HG02798 (cell line): ENCODE data around the gene CHN2.

Experiments used
- ATAC-seq: cut with Tn5 transposase; IDR thresholded peaks from one replicate; pipeline ENCODE4 v1.9.1; 2021; ENCODE audit warnings: mild to moderate bottlenecking; ENCODE audit not compliant: unreplicated experiment, poor library complexity

CHN2 gene

DNA sequence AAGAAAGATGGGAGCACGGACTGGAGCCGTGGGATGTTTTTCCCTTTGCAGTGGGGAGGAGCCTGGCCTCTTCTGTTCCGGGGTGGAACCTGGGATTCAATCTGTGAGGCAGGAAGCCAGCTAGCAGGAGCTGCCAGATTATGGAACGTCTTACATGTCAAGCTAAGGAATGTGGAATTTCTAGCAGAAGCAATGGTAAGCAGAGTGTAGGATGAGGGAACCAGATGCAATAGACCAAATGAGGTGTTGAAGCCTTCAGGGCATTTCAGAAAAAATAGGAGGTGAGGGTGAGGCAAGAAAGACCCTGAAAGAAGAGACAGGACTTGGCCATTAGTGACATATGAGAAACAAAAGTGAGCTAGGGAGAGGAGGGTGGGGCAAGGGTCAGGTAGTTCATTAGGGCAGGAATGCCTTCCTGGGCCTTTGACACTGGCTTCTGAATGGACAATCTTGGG is 105.5 kb downstream of the CHN2 start:
- no peak for ATAC-seq

DNA sequence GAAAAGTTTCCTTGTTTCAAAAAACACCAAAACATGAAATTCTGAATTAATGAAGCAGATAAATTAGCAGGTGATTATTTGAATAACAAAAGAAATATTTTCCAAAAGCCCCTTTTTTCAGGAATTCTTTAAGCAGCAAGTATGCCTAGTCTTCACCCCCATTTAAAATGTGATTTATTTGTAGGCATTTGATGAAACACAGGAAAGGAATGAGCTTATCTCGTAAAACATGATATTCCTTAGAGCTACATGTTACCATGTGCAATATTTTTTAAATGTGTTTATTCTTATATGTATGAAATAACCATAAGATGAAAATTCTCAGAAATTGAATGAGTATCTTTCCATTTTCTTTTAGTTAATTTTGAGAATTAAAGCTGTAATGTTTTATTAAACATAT is 106.1 kb downstream of the CHN2 start:
- ATAC-seq: no peak

DNA sequence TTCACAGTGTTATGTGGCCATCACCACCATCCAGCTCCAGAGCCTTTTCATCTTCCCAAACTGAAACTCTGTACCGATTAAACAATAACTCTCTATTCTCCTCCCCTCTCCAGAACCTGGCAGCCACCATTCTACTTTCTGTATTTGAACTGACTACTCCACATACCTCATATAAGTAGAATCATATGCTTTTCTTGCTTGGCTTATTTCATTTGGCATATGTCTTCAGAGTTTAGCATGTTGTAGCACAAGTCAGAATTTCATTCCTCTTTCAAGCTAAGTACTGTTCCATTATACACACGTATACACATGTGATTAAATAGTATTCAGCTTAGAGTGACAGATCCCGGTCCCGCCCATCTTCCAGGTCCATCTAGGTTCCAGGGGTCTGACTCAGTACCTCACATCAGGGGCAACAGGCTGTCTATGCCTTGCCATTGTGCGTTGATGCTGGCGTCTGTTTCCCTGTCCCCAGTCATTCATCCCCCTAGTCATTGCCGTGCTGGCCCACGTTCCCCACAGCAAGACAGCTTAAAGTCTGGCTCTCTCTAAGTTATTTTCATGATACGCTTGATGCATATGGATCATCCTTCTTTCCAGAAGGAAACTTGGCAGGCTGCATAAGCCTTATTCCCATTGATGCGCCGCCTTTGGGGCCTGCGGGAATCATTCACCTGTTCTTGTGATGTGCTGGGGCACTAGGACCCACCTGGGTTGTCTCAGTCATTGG is 108.3 kb downstream of the CHN2 start:
- ATAC-seq: no peak

- ATAC-seq: no peak
These were observed 110.2 kb downstream of the CHN2 start for GRCh38 chr7:29304756-29305155.

DNA sequence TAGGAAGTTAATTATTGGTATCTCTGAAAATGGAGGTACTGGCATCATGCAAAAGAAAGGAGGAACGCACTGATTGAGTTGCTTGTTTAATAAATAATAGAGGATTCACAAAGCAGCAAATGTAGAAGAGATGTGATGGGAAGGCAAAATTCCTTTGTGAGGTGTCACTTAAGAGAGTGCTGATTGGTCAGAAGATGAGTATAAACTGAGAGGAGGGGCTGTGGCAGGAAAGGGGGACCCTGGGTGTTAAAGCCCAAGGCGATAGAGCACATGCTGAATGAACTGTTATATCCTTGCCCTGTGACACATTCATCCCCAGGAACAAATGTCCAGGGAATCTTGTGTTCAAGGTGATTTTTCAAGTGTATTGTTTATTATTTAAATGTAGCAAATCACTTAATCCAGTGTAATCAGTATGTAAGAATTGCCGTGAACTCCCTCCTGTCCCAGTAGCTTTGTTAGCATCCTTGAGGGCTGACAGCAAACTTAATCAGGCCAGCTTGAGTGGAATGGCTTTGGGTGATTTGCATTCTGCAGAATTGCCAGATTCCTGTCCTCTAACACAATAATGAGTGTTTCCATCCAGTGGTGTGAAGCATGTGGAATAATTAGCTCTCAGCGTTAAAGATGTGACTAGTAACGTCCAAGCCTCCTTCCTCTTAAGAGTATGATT is 111.9 kb downstream of the CHN2 start:
- ATAC-seq: no peak

DNA sequence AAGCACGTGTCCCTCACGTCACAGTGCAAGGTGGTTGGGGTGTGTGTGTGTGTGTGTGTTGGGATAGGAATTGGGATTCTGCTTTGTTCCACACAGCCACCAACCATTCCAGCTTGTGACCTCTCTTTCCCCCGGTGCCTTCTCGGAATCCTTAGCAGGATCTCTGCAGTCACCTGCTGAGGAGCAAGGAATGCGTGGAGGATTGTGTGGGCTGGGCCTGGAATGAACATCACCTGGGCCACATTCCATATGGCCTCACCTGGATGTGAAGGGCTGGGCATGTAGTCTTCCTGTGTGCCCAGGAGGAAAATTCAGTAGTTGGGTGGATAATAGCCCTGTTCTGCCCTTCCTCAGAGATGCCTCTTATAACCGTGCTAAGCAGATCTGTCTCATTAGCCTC is 113.8 kb downstream of the CHN2 start:
- ATAC-seq: no peak

DNA sequence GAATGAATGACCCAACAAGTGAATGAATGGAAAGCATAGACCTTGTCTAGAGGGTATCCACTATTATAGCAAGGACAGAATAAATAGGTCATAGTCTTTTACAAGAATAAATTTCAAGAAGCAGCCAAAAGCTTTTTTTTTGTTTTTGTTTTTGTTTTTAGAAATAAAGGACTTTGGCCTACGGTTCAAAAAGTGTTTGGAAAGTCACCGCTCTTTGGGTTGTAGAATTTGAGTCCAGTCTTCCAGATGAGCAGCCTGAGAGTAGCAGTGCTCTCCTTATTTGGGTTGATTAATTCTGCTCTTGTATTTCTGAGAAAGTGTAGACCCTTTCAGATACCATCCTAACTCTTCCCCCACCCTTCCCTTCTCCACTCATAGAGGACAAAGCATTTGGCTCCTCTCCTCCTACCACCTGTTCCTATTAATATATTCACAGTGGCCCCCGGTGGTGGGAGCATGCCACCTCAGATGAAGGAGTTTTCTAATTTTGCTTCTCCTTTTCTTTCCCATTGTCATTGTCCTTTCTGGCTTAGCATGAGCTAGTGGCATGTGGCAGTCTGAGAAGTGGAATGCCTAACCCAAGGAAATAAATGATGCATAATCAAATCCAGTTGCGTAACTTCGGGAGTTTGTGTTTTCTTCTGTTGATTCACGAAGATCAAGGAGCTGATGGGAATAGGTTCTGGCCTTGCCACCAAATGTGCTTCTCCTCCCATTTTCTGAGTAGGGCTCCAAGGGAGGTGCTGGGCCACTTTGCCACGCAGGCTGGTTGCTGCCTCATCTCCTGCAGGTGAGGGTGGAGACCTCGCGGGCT is 114.7 kb downstream of the CHN2 start:
- ATAC-seq: no peak

GRCh38 chr7:29310625-29311024 is 116.0 kb downstream of the CHN2 start:
- ATAC-seq: no peak

GRCh38 chr7:29311314-29311713 is 116.7 kb downstream of the CHN2 start:
- no peak for ATAC-seq

DNA sequence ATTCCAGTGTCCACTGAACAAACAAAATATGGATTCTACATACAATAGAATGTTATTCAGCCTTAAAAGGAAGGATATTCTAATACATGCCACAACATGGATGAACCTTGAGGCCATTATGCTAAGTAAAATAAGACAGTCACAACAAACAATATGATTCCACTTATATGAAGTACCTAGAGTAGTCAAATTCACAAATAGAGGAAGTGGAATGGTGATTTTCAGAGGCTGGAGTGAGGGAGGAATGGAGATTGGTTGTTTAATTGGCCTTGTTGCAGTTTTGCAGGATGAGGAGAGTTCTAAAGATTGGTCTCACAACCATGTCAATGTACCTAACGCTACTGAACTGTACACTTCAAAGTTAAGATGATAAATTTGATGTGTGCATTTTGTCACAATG is 119.6 kb downstream of the CHN2 start:
- ATAC-seq: no peak

DNA sequence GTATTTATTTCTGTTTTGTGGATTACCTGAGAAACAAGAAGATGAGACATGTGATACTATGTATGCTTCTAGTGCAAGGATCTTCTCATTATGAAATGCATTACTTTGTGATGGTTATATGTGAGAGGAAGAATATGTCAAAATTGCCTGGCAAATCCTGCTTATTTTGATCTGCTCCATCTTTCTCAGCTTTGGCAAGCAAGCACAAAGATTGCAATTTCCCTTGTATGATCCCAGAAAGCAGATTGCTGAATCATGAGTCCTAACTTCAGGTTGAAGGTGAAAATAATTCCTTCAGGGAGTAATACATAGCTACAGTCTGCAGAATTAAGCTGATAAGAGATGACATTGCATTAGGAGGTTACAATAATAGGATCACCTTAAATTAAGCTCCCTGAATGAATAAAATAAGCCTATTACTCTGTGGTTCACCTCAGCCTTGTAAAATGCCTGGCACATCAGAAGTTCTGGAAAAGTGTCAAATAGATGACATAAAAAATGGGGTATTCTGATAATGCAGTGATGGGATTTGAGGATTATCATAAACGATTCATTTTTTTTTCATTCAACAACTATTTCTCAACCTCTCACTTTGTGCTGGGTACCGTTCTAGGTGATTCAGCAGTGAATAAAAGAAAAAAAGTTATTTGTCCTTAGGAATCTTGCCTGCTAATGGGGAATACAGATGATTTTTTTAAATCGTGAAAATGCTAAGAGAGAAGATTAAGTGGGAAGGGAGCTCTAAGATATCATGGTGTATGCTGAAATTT is 120.7 kb downstream of the CHN2 start:
- no peak for ATAC-seq

- ATAC-seq: no peak
These were observed 121.3 kb downstream of the CHN2 start for GRCh38 chr7:29315892-29316270.

DNA sequence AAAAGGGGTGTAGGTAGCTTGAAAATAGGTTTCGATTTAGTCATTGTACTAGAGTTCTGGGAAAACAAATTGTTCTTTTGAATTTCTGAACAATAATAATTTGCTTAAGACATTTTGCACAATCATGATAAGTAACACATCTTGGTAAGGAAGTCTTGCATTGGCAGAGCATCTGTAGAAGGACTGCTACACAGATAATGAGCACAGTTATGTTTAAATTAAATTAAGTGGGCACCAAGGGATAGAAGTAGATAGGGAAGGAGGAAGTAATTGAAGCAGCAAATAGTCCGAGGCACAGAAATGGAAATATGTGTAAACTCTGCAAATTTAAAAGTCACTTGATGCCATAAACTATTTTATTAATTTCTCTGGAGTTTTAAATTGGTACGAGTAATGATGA is 122.4 kb downstream of the CHN2 start:
- ATAC-seq: no peak

DNA sequence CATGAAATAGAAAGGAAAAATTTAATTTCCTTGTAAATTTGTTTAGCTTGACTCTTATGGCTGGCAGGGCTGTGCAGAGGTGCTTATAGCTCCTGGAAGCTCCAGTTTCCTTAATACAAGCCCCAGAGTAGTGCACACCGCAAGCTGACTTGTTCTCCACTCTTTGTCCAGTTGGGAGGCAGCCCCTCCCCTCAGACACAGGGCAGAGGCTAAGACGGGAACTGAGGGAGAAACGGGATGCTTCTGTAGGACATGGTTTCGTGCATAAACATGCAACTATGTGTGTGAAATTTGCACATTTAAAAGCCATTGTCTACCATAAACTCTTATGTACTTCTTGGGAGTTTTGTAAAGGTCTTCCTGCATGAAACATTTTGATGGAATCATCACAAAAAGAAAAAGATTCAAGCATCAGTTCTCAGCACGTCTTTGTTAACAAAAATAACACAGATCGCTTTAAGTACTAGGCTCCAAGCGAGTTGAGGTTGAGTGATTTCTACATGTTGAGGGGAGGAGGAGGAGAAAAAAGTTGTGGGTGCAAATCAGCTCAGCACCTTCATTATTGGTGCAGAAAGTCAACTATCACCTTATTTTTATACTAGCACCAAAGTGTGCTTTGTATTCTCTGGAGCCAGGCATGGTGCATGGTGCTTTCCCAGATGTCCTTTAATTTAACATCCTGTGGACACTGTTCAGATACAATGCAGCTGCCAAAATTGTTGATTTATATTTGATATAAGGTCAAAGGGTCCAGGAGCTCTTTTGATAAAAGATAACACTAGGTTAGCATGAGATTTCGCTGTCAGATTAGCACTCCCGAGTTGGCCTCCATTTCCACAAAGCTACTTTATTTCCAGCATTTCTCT is 124.5 kb downstream of the CHN2 start:
- no peak for ATAC-seq

DNA sequence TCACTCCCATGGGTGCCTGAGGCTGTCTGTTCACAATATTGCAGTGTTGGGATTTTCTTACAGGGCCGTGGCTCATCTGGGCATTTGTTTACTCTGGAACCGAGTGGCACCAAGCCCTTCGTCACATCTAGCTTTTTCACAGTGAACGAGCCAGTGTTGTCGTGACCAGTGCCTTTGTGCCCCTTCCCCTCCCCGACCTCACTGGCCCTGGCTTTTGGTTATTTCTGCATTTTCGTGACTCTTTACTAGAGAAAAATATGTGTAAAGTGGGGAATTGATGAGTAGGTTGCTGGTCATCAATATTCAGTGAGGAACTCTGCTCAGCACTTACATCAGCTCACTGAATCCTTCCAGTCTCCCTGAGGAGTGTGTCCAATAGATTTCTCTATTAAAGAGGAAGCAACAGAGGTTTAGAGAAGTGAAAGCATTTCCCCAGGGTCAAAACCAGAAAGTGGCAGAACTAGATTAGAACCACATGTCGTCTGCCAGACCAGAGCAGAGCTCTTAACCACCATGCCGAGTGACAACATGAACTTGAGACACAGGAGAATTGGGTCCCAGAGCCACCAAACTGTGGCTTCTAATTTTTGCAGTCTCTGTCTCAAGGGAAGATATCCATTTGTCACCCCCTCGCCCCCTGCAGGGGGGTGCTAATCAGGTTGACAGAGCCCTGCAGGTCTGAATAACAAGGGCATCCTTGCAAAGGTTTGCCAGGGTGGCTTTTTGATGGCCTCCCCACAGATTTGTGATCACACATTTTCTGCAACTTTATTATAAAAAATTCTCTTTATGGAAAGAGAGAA is 125.3 kb downstream of the CHN2 start:
- ATAC-seq: no peak

GRCh38 chr7:29320577-29320976 is 126.0 kb downstream of the CHN2 start:
- ATAC-seq: no peak

GRCh38 chr7:29322023-29322712 is 127.6 kb downstream of the CHN2 start:
- ATAC-seq: no peak

DNA sequence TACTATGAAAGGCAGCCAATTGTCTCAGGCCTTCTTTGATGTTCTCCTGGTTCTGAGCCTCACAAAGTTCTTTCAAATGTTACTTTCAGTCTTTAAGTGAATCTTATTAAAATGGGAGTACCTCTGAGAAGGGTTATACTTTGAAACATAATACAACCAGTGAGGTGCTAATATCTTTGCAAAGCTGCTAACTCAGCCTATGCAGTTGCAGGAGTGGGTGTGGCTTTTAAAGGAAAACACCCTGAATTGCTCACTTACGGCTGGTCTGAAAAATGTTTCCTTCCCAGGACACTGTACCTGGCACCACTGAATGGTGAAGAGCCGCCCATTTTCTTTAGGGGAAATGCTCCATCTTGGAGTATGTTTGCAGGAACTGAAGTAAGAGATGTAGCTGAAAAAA is 130.9 kb downstream of the CHN2 start:
- ATAC-seq: no peak
